ENCODE data around the gene CRHR1. TPM values are rescaled to one million over a fixed set of nuclear protein-coding genes. Genes with fewer than 3 reads are reported as not detected.

CRHR1 gene
- total RNA-seq, 1 experiment from 2014 or later, result 1.6 TPM

- no peaks in the 10 kb centered on the region for H3K4me1 Mint-ChIP-seq
- POLR2A ChIA-PET, result interaction anchor here (0.6 kb wide), 1 partner anchor 1461 kb away, joined by 7 read pairs; no protein-coding TSS in a partner anchor
- no peak overlapping the region for H3K27ac Mint-ChIP-seq
- H3K4me3 Mint-ChIP-seq, result no peak overlapping the region
- CTCF ChIA-PET, result no interaction called here
- no peaks in the 10 kb centered on the region for H3K36me3 Mint-ChIP-seq
- ATAC-seq (no peak), DNase-seq (ENCODE audit: low spot score) (no peak)
- H3K9me3 Mint-ChIP-seq, result no peaks in the 10 kb centered on the region
- TF ChIP-seq ZNF263 (CRISPR knock-in tag; IDR thresholded peaks at IDR 0.05; ENCODE audit: low read depth) (no peak), CTCF (IDR thresholded peaks at IDR 0.05) (no peak), CBFB (CRISPR knock-in tag; IDR thresholded peaks at IDR 0.05; ENCODE audit: low read depth) (no peak), ZNF532 (CRISPR knock-in tag; IDR thresholded peaks at IDR 0.05; ENCODE audit: borderline replicate concordance) (no peak)
- H3K27me3 Mint-ChIP-seq (ENCODE audit: low read depth), result no peaks in the 10 kb centered on the region
Observed at GRCh38 chr17:45824901-45825492, 40.9 kb downstream of the CRHR1 start.

- ChIA-PET POLR2A (interaction anchor here (0.6 kb wide), 1 partner anchor 1462 kb away, joined by 7 read pairs; no protein-coding TSS in a partner anchor), CTCF (interaction anchor here (2.2 to 2.8 kb wide), 2 partner anchors 12 to 185 kb away, joined by 8 to 15 read pairs; no protein-coding TSS in a partner anchor)
- no peaks in the 10 kb centered on the region for H3K9me3 Mint-ChIP-seq
- ATAC-seq, result no peak
- H3K4me3 Mint-ChIP-seq, result no peak overlapping the region
- no peak for DNase-seq (ENCODE audit: low spot score)
- TF ChIP-seq IRF1 (CRISPR knock-in tag; IDR thresholded peaks at IDR 0.05) (no peak), TEAD4 (CRISPR knock-in tag; IDR thresholded peaks at IDR 0.05) (no peak), NR1H2 (CRISPR knock-in tag; IDR thresholded peaks at IDR 0.05) (no peak), ERG (CRISPR knock-in tag; IDR thresholded peaks at IDR 0.05) (no peak)
- no peaks in the 10 kb centered on the region for H3K27me3 Mint-ChIP-seq (ENCODE audit: low read depth)
- H3K4me1 Mint-ChIP-seq, result no peaks in the 10 kb centered on the region
- H3K27ac Mint-ChIP-seq, result no peak overlapping the region
- H3K36me3 Mint-ChIP-seq, result no peaks in the 10 kb centered on the region
Observed at GRCh38 chr17:45825792-45826191, 41.7 kb downstream of the CRHR1 start.

GRCh38 chr17:45826919-45827588 is 42.9 kb downstream of the CRHR1 start:
- Mint-ChIP-seq H3K4me3 (no peak overlapping the region), H3K27me3 (ENCODE audit: low read depth) (no peaks in the 10 kb centered on the region), H3K36me3 (no peaks in the 10 kb centered on the region), H3K9me3 (no peaks in the 10 kb centered on the region), H3K4me1 (no peaks in the 10 kb centered on the region), H3K27ac (no peak overlapping the region)
- no peak for ATAC-seq
- DNase-seq (ENCODE audit: low spot score), result no peak
- ChIA-PET CTCF (interaction anchor here (0.8 to 2.8 kb wide), 5 partner anchors 8 to 186 kb away, joined by 3 to 15 read pairs (median 8); no protein-coding TSS in a partner anchor), POLR2A (interaction anchor here (0.6 kb wide), 1 partner anchor 1240 kb away, joined by 3 read pairs; no protein-coding TSS in a partner anchor)
- no peak for TF ChIP-seq SP1 (CRISPR knock-in tag; conservative IDR thresholded peaks at IDR 0.05)
